SK-N-MC (cell line): ENCODE results near the gene XPR1.
"Not testable (repeated sequence)": the region's sequence is repeated elsewhere in the genome, so short reads cannot be mapped to it uniquely, and the experiment has no call there.

Experiments
- DNase-seq: peaks from one replicate; pipeline ENCODE4 v3.0.0-alpha.2; 2011; ENCODE audit warnings: low read depth, low spot score
- H3K27ac ChIP-seq: fragments of 200-600 bp; sonication (generic); 2 replicates; pipeline ENCODE4 v1.5.1; 2016; ENCODE audit warnings: mixed run types
- H3K36me3 ChIP-seq: fragments of 200-600 bp; sonication (generic); 2 replicates; pipeline ENCODE4 v1.6.1; 2017; ENCODE audit warnings: antibody characterized with exemption, low read length, mixed read lengths; ENCODE audit not compliant: insufficient read depth
- H3K4me3 ChIP-seq: fragments of 200-600 bp; sonication (generic); 2 replicates; pipeline ENCODE4 v1.5.1; 2016
- H3K9ac ChIP-seq: fragments of 200-600 bp; sonication (generic); 2 replicates; pipeline ENCODE4 v1.8.0; 2017; ENCODE audit warnings: mixed run types, mixed read lengths; ENCODE audit not compliant: insufficient read length
- H3K9me3 ChIP-seq: fragments of 200-600 bp; sonication (generic); 2 replicates; pipeline ENCODE4 v1.6.1; 2017; ENCODE audit warnings: low read depth, mild to moderate bottlenecking, antibody characterized with exemption, low read length, moderate library complexity, mixed read lengths
- EZH2 ChIP-seq: fragments of 200-600 bp; sonication (generic); IDR thresholded peaks from one replicate; pipeline ENCODE4 v1.6.1; 2017; ENCODE audit warnings: antibody characterized with exemption
- FOXP2 ChIP-seq: optimal IDR thresholded peaks from 2 replicates; pipeline ENCODE3; 2011; ENCODE audit warnings: mild to moderate bottlenecking, moderate library complexity; ENCODE audit not compliant: insufficient read depth; ENCODE audit errors: extremely low read length, control extremely low read depth
- POLR2AphosphoS5 ChIP-seq: IDR thresholded peaks from 2 replicates; pipeline ENCODE4 v1.6.1; 2012; ENCODE audit warnings: mild to moderate bottlenecking, low read depth, low read length, borderline replicate concordance

The XPR1 gene

GRCh38 chr1:180811298-180811697, 179.5 kb downstream of the XPR1 start:
- TF ChIP-seq POLR2AphosphoS5 (no peak), EZH2 (no peak), FOXP2 (no peak)
- H3K9ac ChIP-seq, result no peak overlapping the region
- H3K4me3 ChIP-seq, result no peak overlapping the region
- no peaks in the 10 kb centered on the region for H3K9me3 ChIP-seq
- no peak overlapping the region for H3K27ac ChIP-seq
- no peak for DNase-seq
- H3K36me3 ChIP-seq, result no peaks in the 10 kb centered on the region

GRCh38 chr1:180811886-180812285, 180.1 kb downstream of the XPR1 start:
- Histone ChIP-seq H3K27ac (no peak overlapping the region), H3K4me3 (no peak overlapping the region), H3K36me3 (no peaks in the 10 kb centered on the region), H3K9me3 (no peaks in the 10 kb centered on the region), H3K9ac (no peak overlapping the region)
- TF ChIP-seq EZH2 (no peak), POLR2AphosphoS5 (no peak), FOXP2 (no peak)
- no peak for DNase-seq

- H3K36me3 ChIP-seq, result no peaks in the 10 kb centered on the region
- no peaks in the 10 kb centered on the region for H3K9me3 ChIP-seq
- H3K9ac ChIP-seq, result no peak overlapping the region
- H3K4me3 ChIP-seq, result no peak overlapping the region
- TF ChIP-seq EZH2 (no peak), POLR2AphosphoS5 (no peak), FOXP2 (no peak)
- DNase-seq, result no peak
- no peak overlapping the region for H3K27ac ChIP-seq
These were observed 182.4 kb downstream of the XPR1 start for GRCh38 chr1:180814258-180814657.

- DNase-seq, result no peak
These were observed 183.4 kb downstream of the XPR1 start for GRCh38 chr1:180815188-180815587.

GRCh38 chr1:180816132-180816531, 184.3 kb downstream of the XPR1 start:
- H3K36me3 ChIP-seq, result no peaks in the 10 kb centered on the region
- no peaks in the 10 kb centered on the region for H3K9me3 ChIP-seq
- no peak overlapping the region for H3K27ac ChIP-seq
- H3K9ac ChIP-seq, result no peak overlapping the region
- H3K4me3 ChIP-seq, result no peak overlapping the region
- no peak for DNase-seq
- TF ChIP-seq POLR2AphosphoS5, result no peak
- no peak for TF ChIP-seq FOXP2
- no peak for TF ChIP-seq EZH2

More at GRCh38 chr1:180815188-180815587, 183.4 kb downstream of the XPR1 start:
- H3K36me3 ChIP-seq, result no peaks in the 10 kb centered on the region
- no peak overlapping the region for H3K4me3 ChIP-seq
- TF ChIP-seq POLR2AphosphoS5, result no peak
- TF ChIP-seq FOXP2, result no peak
- no peak for TF ChIP-seq EZH2
- H3K9ac ChIP-seq, result no peak overlapping the region
- no peak overlapping the region for H3K27ac ChIP-seq
- no peaks in the 10 kb centered on the region for H3K9me3 ChIP-seq

- Histone ChIP-seq H3K4me3 (no peak overlapping the region), H3K36me3 (no peaks in the 10 kb centered on the region), H3K27ac (no peak overlapping the region), H3K9ac (no peak overlapping the region), H3K9me3 (no peaks in the 10 kb centered on the region)
- TF ChIP-seq EZH2, result no peak
- TF ChIP-seq POLR2AphosphoS5, result no peak
- TF ChIP-seq FOXP2, result no peak
- no peak for DNase-seq
These were observed 190.1 kb downstream of the XPR1 start for GRCh38 chr1:180821970-180822369.

- H3K9me3 ChIP-seq, H3K4me3 ChIP-seq, H3K9ac ChIP-seq, DNase-seq, H3K27ac ChIP-seq, H3K36me3 ChIP-seq: not testable (repeated sequence)
These were observed 199.7 kb downstream of the XPR1 start for GRCh38 chr1:180831507-180831906.

GRCh38 chr1:180833180-180833579, 201.4 kb downstream of the XPR1 start:
- H3K4me3 ChIP-seq, H3K9ac ChIP-seq, DNase-seq, H3K27ac ChIP-seq, H3K36me3 ChIP-seq, H3K9me3 ChIP-seq: not testable (repeated sequence)

DNA sequence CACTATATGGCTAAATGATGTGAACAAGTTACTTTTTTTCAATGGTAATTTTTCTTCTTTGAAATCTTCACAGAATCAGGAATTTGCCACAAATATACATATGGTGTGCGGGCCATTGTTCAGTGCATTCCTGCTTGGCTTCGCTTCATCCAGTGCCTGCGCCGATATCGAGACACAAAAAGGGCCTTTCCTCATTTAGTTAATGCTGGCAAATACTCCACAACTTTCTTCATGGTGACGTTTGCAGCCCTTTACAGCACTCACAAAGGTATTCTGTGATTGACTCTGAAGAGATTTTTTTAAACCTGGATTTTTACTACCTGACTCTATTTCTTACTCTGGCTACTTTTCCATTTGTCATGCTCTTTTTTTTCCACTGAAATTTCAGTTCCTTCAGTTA, 204.6 kb downstream of the XPR1 start:
- no peak for TF ChIP-seq EZH2
- TF ChIP-seq FOXP2, result no peak
- no peak for TF ChIP-seq POLR2AphosphoS5
- H3K4me3 ChIP-seq, result no peak overlapping the region
- no peak overlapping the region for H3K27ac ChIP-seq
- H3K36me3 ChIP-seq, result no peaks in the 10 kb centered on the region
- no peak overlapping the region for H3K9ac ChIP-seq
- DNase-seq, result no peak
- H3K9me3 ChIP-seq, result no peaks in the 10 kb centered on the region

GRCh38 chr1:180837020-180837419, 205.2 kb downstream of the XPR1 start:
- DNase-seq, result no peak
- TF ChIP-seq FOXP2 (no peak), POLR2AphosphoS5 (no peak), EZH2 (no peak)
- H3K9me3 ChIP-seq, result no peaks in the 10 kb centered on the region
- H3K36me3 ChIP-seq, result no peaks in the 10 kb centered on the region
- no peak overlapping the region for H3K4me3 ChIP-seq
- no peak overlapping the region for H3K27ac ChIP-seq
- no peak overlapping the region for H3K9ac ChIP-seq
